HG02678 (cell line): ENCODE results near the gene PER1.

ENCODE experiments used
- ATAC-seq: cut with Tn5 transposase; IDR thresholded peaks from one replicate; pipeline ENCODE4 v1.9.1; 2021; ENCODE audit warnings: mild to moderate bottlenecking, moderate library complexity; ENCODE audit not compliant: unreplicated experiment

The PER1 gene

GRCh38 chr17:8167526-8167925 is 15.3 kb upstream of the PER1 start:
- ATAC-seq = no peak

GRCh38 chr17:8166731-8167130 is 14.5 kb upstream of the PER1 start:
- no peak for ATAC-seq

- no peak for ATAC-seq
These were observed 12.6 kb upstream of the PER1 start for GRCh38 chr17:8164815-8165131.

- ATAC-seq = no peak
These were observed 12.0 kb upstream of the PER1 start for GRCh38 chr17:8163978-8164814.

DNA sequence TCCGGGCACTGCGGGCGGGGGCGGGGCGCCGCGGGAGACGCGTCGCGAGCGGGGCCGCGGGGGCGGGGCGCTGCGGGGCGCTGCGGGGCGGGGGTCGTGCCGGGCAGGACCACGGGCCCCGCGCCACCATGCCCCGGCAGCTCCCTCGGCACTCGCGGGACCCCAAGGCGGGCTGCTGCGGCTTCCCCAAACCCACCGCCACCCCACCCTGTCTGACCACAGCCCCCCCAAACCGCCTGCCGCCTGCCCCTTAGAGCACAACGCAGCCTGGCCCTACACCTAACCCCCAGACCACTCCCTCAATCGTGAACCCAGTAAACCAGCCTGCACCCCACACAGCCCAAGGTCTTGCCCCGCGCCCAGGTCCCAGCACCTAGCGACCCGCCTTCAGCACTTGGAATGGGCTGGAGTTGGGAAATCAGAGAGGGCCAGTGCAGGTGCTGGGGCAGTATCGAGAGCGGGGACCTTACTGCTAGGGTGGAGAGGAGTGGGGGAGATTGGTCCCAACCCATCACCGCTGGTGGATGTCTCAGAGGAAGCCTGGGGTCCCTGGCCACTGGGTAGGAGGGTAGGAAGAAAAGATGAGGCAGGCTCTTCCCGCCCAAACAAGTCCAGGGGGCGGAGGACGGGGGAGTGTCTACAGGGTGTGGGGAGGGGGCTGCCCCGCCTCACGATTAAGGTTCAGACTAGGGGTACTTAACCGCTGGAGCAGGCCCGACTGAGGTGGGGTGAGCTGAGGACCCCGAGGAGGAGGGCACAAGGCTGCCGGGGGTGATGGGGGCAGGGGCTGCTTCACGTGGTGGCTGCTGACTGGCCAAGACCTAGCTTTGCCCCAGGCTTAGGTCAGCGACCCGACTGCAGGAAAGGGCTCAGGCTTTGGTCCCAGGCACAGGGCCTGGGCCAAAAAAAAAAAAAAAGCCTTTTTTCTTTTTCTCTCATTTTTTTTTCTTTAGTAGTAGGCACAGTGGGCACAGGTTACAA is 11.1 kb upstream of the PER1 start:
- no peak for ATAC-seq

DNA sequence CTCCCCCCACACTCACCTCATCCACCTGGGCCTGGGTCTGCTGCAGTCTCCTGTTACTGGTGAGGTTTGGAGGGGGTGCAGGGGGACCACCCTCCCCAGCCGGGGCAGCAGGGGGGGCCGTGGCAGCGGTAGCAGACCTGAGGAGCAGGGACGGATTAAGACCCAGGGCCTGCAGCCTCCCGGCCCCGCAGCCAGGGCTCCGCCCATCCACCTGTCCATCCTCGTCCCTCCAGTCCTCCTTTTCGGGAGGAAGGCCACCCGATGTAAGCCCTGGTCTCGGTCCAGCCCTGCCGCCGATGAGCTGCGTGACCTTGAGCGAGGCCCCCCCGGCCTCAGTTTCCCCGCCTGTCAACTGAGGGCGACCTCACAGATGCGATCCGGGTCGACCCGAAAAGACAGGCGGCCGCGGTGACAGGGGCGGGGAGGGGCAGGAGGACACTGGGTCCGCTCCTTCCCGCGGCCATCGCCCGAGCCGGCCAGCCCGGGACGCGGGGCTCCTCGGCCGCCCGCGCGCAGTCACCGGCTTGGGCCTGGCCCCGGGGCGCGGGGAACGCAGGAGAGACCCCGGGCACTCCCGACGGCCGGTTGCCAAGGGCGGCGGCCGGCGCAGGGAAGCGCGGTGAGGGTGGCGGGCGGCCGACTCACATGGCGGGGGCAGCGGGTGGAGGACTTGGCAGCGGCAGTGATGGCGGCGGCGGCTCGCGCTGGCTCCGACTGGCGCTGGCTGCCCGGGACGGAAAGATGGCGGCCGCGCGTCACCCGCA is 10.2 kb upstream of the PER1 start, which contains the start of gene VAMP2:
Gene VAMP2 (minus strand): TSS at position 716 of the 764 bp plus-strand sequence. CDS start 69 bp downstream, at position 647.
- peak; percentile 53 for ATAC-seq

DNA sequence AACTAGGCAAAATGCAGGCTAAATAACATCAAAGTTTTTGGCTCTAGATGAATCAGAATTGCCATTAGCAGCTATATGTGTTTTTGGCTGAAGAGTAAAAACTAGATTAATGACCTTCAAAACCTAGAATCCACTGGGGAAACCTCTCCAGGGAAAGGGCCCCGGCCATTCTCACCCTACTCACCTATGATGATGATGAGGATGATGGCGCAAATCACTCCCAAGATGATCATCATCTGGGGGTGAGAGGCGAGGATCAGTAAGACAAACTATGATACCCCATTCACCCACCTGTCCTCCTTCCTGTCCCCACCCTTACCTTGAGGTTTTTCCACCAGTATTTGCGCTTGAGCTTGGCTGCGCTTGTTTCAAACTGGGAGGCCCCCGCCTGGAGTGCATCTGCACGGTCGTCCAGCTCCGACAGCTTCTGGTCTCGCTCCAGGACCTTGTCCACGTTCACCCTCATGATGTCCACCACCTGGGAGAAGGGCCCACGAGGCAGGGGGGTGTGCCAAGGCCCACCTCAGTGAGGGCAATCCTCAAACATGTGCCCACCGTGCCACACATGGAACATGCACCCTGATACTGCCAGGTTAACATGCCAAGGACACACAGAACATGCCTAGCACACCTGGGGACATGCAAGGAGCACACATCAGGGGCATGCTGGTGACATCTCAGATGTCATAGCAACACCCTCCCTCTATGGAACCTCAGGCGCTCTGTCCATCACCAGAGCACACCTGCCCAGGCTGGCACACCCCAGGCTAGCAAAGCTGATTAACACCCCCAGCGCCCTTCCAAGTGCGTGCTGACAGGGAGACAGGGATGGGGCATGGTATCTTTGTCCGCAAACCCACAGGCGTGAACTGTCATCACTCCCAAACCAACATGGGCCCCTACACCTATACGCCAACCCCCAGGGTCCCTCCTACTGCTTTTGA is 9.4 kb upstream of the PER1 start:
- ATAC-seq = no peak

DNA sequence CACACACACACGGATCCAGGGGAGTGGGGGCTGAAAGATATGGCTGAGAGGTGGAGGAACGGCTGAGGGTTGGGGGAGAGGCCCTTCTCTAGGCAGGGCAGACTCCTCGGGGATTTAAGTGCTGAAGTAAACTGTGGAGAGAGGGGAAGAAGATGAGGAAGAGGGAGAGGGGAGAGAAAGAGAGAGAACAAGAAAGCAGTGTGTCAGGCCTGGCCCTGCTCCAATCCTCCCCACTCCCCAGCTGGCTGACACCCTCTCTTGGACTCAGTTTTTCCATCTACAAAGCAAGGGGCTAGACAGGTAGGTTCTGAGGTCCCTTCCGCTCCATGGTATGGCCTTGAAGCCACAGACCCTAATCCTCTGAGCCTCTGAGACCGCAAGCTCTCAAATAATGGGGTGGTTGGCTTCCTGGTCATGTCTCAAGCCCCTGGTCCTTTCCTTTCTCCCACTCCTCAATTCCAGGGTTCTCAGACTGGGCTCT is 8.6 kb upstream of the PER1 start:
- no peak for ATAC-seq

- no peak for ATAC-seq
These were observed 8.0 kb upstream of the PER1 start for GRCh38 chr17:8160224-8160577.

DNA sequence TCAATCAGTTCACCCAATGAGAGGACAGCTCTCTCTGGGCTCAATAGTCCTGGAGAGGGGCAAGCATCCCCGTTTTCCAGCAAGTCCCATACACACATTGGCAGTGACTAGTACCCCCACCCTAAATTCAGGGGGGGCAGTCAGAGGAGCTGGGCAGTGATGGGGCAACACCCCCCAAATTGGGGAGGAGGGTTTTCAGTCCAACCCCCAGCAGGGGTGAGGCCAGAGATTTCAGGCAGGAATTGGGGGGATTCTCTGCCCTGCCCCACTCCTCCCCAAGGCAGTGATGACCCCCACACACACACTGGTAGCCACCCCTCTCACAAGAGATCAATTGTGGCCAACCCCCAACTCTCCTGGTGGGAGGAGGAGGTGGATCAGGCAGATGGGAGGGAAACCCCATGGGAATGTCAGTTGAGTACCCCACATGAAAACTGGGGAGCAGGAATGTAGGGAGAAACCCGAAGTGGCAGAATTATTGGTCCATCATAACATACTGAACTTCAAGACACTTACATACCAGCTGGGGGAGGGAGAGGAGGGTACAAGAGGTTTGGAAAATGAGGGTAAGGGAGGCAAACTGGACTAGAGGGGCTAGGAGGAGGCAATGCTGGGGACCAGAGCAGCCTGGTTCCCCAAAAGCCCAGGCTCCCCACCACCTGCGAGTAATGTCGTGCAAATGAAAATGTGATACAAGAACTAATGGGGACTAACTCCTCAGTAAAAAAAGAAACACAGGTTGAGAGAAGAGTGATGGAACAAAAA is 7.4 kb upstream of the PER1 start:
- no peak for ATAC-seq

DNA sequence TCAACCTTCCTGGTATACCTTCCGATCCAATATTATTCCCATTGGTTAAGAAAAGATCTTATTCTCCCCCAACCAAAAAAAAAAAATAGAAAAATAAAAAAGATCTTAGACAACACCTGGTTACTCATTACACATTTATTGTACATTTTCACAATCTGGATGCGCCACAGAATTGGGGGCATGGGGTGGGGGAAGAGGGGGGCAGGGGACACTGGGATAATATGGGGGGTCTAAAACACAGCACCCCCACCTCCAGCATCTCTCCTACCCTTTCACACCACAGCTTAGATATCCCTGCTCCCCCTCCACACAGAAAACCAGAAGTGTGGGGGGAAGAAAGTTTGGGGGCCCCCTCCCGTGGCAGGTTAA is 6.8 kb upstream of the PER1 start:
- ATAC-seq = no peak

- ATAC-seq = no peak
These were observed 6.2 kb upstream of the PER1 start for GRCh38 chr17:8158267-8159031.

DNA sequence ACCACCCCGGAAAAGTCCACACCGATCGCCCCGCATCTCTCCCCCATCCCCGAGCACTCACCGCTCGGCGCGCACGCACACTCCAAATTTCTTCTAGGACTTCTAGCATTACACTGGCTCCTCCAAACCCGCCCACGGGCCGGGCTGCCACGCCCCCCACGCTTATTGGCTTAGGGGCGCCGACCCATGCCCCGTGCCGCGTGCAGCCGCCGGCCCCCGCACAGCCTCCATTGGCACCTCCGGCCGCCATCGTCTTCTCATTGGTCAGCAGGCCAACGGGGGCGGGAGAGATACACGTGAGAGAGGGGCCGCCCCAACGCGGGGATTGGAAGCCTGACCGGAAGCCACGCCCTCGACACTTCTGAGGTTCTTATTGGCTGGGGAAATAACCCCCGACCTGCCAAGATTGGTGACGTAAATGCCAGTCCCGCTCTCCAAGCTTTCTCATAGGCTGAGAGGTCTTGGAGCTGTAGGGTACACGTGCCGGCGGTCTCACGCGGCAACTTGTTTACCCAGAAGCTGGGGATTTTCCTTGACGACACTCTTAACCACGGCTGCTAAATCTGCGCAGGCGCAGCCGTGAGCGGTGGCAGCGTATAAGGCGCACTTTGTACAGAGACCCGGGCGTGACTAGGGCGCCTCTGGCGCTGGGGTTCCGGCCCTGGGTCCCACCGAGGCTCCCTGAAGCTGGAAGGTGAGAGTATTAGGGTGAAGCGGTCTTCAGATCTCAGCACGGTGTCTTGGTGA is 4.2 kb upstream of the PER1 start:
- ATAC-seq = peak; percentile 82

- no peak for ATAC-seq
These were observed 3.7 kb upstream of the PER1 start for GRCh38 chr17:8155996-8156245.

- ATAC-seq = no peak
These were observed 3.2 kb upstream of the PER1 start for GRCh38 chr17:8155231-8155995.

DNA sequence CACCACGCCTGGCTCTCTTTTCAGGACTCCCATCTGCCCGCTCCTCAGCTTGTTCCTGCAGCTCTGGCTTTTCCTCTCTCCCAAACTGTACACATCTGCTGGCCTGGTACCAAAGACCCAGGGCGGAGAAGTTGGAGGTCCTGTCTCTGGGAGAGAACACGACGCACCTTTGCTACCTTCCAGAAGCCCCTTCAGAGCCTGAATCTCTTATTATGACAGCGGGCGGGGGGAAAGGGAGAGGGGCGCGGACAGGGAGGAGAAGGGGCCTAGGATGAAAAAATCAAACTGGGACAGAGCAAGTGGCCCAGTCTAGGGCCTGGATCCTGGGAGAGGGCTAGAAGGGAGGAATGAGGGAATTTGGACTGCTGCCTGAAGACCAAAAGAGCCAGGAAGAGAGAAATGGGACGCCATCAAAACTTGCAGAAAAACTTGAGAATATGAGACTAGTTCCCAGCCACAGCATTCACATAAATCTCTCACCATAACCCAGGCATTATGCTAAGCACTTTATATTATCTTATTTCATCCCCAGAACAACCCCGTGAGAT is 2.5 kb upstream of the PER1 start:
- no peak for ATAC-seq

GRCh38 chr17:8153957-8154607 is 1.9 kb upstream of the PER1 start:
- no peak for ATAC-seq
